K562 (cell line): ENCODE results near the gene HSF2BP. TPM values are rescaled to one million over a fixed set of nuclear protein-coding genes. Genes with fewer than 3 reads are reported as not detected.
A peak's percentile ranks its signal among the peaks of the same experiment; 100 is the strongest.

Experiments used
- ATF6 ChIP-seq: sonication (generic); formaldehyde crosslinking; IDR thresholded peaks from 2 replicates; pipeline ENCODE4 v1.4.0; 2020; ENCODE audit warnings: mild to moderate bottlenecking, missing genetic modification reagents
- DDX20 ChIP-seq: fragments of 450-650 bp; IDR thresholded peaks from 2 replicates; pipeline ENCODE4 v1.6.1; 2016; ENCODE audit warnings: missing genetic modification characterization, low read depth, mild to moderate bottlenecking, missing compliant biosample characterization, moderate library complexity
- ID3 ChIP-seq, 2 experiments: fragments of 250-450 bp in 1 of 2; fragments of 450-650 bp in 1 of 2; sonication (Bioruptor Pico) in 1 of 2; IDR thresholded peaks; 2 replicates each; pipeline versions ENCODE4 v1.6.1 to v1.8.0; 2016 to 2021; ENCODE audit warnings: mild to moderate bottlenecking in 2 of 2, moderate library complexity in 2 of 2, missing compliant biosample characterization in 1 of 2, missing genetic modification characterization in 1 of 2
- SMC3 ChIP-seq: conservative IDR thresholded peaks from 2 replicates; pipeline ENCODE4 v1.6.1; 2011; ENCODE audit warnings: low read depth, low read length, improper control_type of control experiment; ENCODE audit not compliant: insufficient read depth
- SPI1 ChIP-seq: IDR thresholded peaks from 2 replicates; pipeline ENCODE4 v1.6.1; 2011; ENCODE audit warnings: low read depth, low read length, control low read depth, borderline replicate concordance
- ZNF24 ChIP-seq: fragments of 450-650 bp; IDR thresholded peaks from 2 replicates; pipeline ENCODE4 v1.6.1; 2016
- ZNF436 ChIP-seq: fragments of 250-450, 450-650 bp; sonication (Bioruptor Pico); formaldehyde crosslinking; IDR thresholded peaks from 2 replicates; pipeline ENCODE4 v1.7.0; 2020; ENCODE audit warnings: mild to moderate bottlenecking
- polyA plus RNA-seq, 8 experiments: library from polyadenylated mRNA; depleted of rRNA in 4 of 8; stranded (reverse) in 5 of 8; unstranded in 3 of 8; fragments of >200 nt; fragmentation: Nextera tagmentation in 2 of 8; fragmentation: Illumina TruSeq in 1 of 8; extraction: Ambion mirVana in 2 of 8; extraction: Trizol in 1 of 8; gene quantifications; 2 replicates each; pipeline versions ENCODE4 v1.2.1 to v1.2.3, GENCODE V29; 2011 to 2014; ENCODE audit warnings: inconsistent platforms in 1 of 8, missing spikeins in 1 of 8
- total RNA-seq, 7 experiments: library from RNA; depleted of rRNA in 6 of 7; stranded (reverse); fragments of >200 nt in 6 of 7; fragmentation: Illumina TruSeq in 2 of 7; extraction: Trizol in 2 of 7; gene quantifications; 2 replicates each; pipeline versions ENCODE4 v1.2.1 to v1.2.3, GENCODE V29; 2011 to 2021; ENCODE audit warnings: low replicate concordance in 1 of 7

The HSF2BP gene
- total and polyA plus RNA-seq, 9 of the 15 experiments (the other 6 are each of a cell fraction or from before 2014, with no cell fraction given): 0.04 to 0.57 (median 0.20) TPM; not detected in 2

GRCh38 chr21:43645136-43645891 is 14.0 kb downstream of the HSF2BP start (continued):
- TF ChIP-seq SPI1 (peak; percentile 82), ZNF24 (no peak), ATF6 (no peak), SMC3 (0 out of 2 replicates have a peak, but pooled peaks have one; percentile 41), ZNF436 (CRISPR knock-in tag) (no peak), ID3 (CRISPR knock-in tag; IDR thresholded peaks at IDR 0.05) (no peak), ID3 (tag; IDR thresholded peaks at IDR 0.05) (no peak), DDX20 (tag) (no peak)
